Effector CD8-positive, alpha-beta T cell (primary cell): ENCODE data around the gene PTPRN2.
"Not testable (repeated sequence)": the region's sequence is repeated elsewhere in the genome, so short reads cannot be mapped to it uniquely, and the experiment has no call there.

Experiments
- DNase-seq: peaks from one replicate; lab custom pipeline; 2025; lab: John Stamatoyannopoulos, UW

PTPRN2 gene

GRCh38 chr7:158322616-158323530, 264.8 kb downstream of the PTPRN2 start:
- DNase-seq, result no peak

GRCh38 chr7:158321936-158322615, 265.5 kb downstream of the PTPRN2 start:
- DNase-seq, result no peak

GRCh38 chr7:158321056-158321700, 266.4 kb downstream of the PTPRN2 start:
- DNase-seq, result no peak

GRCh38 chr7:158320328-158320727, 267.3 kb downstream of the PTPRN2 start:
- DNase-seq, result no peak

- no peak for DNase-seq
Measured at GRCh38 chr7:158318511-158318913, 269.1 kb downstream of the PTPRN2 start.

- no peak for DNase-seq
Measured at GRCh38 chr7:158317238-158318205, 270.1 kb downstream of the PTPRN2 start.

- no peak for DNase-seq
Measured at GRCh38 chr7:158316466-158317031, 271.1 kb downstream of the PTPRN2 start.

- no peak for DNase-seq
Measured at GRCh38 chr7:158315881-158316280, 271.7 kb downstream of the PTPRN2 start.

- DNase-seq, result no peak
Measured at GRCh38 chr7:158315326-158315725, 272.3 kb downstream of the PTPRN2 start.

GRCh38 chr7:158314394-158314793, 273.2 kb downstream of the PTPRN2 start:
- DNase-seq, result no peak

GRCh38 chr7:158313931-158314330, 273.7 kb downstream of the PTPRN2 start:
- DNase-seq, result no peak

- DNase-seq, result no peak
Measured at GRCh38 chr7:158312789-158313188, 274.8 kb downstream of the PTPRN2 start.

- no peak for DNase-seq
Measured at GRCh38 chr7:158311791-158312190, 275.8 kb downstream of the PTPRN2 start.

GRCh38 chr7:158310924-158311666, 276.5 kb downstream of the PTPRN2 start:
- DNase-seq, result no peak

GRCh38 chr7:158309868-158310763, 277.5 kb downstream of the PTPRN2 start:
- DNase-seq, result no peak

GRCh38 chr7:158308001-158308400, 279.6 kb downstream of the PTPRN2 start:
- DNase-seq, result no peak

- not testable (repeated sequence) for DNase-seq
Measured at GRCh38 chr7:158304072-158304471, 283.6 kb downstream of the PTPRN2 start.

GRCh38 chr7:158303121-158303520, 284.5 kb downstream of the PTPRN2 start:
- DNase-seq, result no peak
